ENCODE data around the gene TFF3. TPM values are rescaled to one million over a fixed set of nuclear protein-coding genes. Genes with fewer than 3 reads are reported as not detected.

Gene TFF3
- total and polyA plus RNA-seq, 2 of the 13 experiments (the other 11 are each of a cell fraction or from before 2014, with no cell fraction given) = 14.2 to 26.9 TPM

- no peak overlapping the region for H2AFZ ChIP-seq (ENCODE audit: low read length)
- 45% methylated on average over 8 of the region's 20 CpGs for WGBS (ENCODE audit: low lambda C conversion rate)
- ChIA-PET POLR2A (no interaction called here), CTCF (ENCODE audit: low intra/inter-chr PET ratio, low total read pairs) (no interaction called here)
- no peak overlapping the region for H3K27ac ChIP-seq (ENCODE audit: extremely low read length, insufficient read depth, low read length)
- no peak overlapping the region for H3K4me3 ChIP-seq (replicated peaks in 1 of 3; ENCODE audit: insufficient read depth in 1 of 3, low read depth in 2 of 3, low read length in 3 of 3)
- in situ Hi-C loops (cut with HindIII; ENCODE audit: extremely low pct_ligation_motif_present, low pct_unique_long_range_greater_than_20kb) (no loop called here), intact Hi-C loops (cut with micrococcal nuclease; ENCODE audit: unreplicated experiment) (no loop called here)
- TF ChIP-seq TAF1 (CRISPR knock-in tag; IDR thresholded peaks at IDR 0.05) = no peak
- TF ChIP-seq GPBP1L1 (CRISPR knock-in tag; IDR thresholded peaks at IDR 0.05) = no peak
- TF ChIP-seq ZNF7 (CRISPR knock-in tag; IDR thresholded peaks at IDR 0.05) = no peak
- no peak for TF ChIP-seq ZNF503 (CRISPR knock-in tag; IDR thresholded peaks at IDR 0.05)
- TF ChIP-seq ELF4 (CRISPR knock-in tag; IDR thresholded peaks at IDR 0.05; ENCODE audit: borderline replicate concordance) = no peak
- no TSS peak for BruUV-seq (replicated peaks)
- H3K79me2 ChIP-seq (ENCODE audit: insufficient read depth, low read length) = no peaks in the 10 kb centered on the region
- H3K4me2 ChIP-seq (ENCODE audit: low read depth, low read length) = no peak overlapping the region
- DNase-seq (ENCODE audit: low spot score) (no peak), FAIRE-seq (no peak), ATAC-seq (no peak)
- H3K9me3 ChIP-seq (ENCODE audit: low read length) = no peaks in the 10 kb centered on the region
- H4K20me1 ChIP-seq (ENCODE audit: insufficient read depth, low read length) = no peaks in the 10 kb centered on the region
- H3K36me3 ChIP-seq (replicated peaks in 1 of 2; ENCODE audit: control insufficient read depth in 1 of 2, insufficient read depth in 2 of 2, low read length in 2 of 2) = no peaks in the 10 kb centered on the region
- H3K4me1 ChIP-seq (ENCODE audit: insufficient read depth, low read length) = no peaks in the 10 kb centered on the region
- peaks cover 5 to 49% of the 10 kb centered on the region in 2 experiments; a peak in 3 of 5 replicates for H3K27me3 ChIP-seq (ENCODE audit: control insufficient read depth in 1 of 2, insufficient read depth in 2 of 2, low read length in 2 of 2)
- H3K9ac ChIP-seq (ENCODE audit: insufficient read depth, low read depth, low read length) = no peak overlapping the region
These were observed 15.7 kb downstream of the TFF3 start for GRCh38 chr21:42299324-42300044.
